ENCODE results near the gene ABHD14A.
A peak's percentile ranks its signal among the peaks of the same experiment; 100 is the strongest.

The ABHD14A gene

DNA sequence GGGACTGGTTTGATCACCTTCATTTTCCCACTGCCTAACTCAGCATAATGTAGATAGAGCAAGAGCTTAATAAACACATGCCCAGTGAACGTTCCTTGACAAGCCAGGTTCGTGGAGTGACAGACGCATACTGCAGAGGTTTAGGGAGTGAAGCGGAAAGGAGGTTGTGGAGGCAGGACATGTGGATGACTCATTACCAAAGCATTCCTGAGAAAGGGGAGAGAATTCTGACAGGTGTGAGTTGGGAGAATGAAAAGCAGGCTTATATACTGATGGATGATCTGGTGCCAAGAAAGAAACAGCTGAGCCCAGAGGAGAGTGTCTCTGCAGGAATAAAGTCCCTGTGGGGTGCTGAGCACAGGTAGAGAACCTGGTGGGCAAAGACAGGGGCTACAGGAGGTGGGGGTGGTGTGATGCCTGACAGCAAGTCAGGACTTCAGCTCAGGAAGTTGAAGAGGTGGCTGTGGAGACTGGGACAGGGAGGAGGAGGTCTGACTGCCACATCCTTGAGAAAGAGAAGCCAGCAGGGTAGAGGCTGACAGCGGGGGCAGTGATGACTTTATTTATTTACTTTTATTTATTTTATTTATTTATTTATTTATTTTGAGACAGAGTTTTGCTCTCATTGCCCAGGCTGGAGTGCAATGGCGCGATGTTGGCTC is 23.2 kb downstream of the ABHD14A start:
- DNase-seq: no peak

GRCh38 chr3:51998774-51999173 is 23.9 kb downstream of the ABHD14A start:
- no peak for DNase-seq

GRCh38 chr3:51999846-52000245 is 25.0 kb downstream of the ABHD14A start:
- no peak for DNase-seq

DNA sequence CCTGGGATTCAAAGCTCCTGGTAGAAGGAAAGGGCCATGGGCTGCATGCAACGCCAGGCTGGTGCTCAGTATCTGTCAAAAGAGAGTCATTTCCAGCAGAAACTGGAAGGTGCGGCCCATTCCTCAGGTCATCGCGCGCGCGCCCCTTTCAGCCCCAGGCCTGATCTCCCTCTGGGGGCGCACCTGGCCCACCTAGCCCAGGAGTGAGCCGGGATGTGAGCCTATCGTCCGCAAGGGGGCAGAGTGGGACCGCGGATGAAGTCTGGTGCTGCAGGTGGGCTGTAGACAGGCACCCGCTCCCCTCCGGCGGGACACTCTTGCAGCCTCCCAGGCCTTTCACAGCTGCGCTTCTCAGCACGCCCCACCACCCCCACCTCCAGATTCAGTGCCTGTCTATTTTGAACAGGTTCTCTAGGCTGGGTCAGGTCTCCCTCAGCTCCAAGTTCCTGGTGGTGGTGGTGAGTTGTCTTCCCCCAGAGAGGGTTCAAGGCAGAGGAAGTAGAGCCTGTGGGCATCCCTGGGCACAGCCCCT is 26.6 kb downstream of the ABHD14A start:
- DNase-seq: peak; percentile 77

DNA sequence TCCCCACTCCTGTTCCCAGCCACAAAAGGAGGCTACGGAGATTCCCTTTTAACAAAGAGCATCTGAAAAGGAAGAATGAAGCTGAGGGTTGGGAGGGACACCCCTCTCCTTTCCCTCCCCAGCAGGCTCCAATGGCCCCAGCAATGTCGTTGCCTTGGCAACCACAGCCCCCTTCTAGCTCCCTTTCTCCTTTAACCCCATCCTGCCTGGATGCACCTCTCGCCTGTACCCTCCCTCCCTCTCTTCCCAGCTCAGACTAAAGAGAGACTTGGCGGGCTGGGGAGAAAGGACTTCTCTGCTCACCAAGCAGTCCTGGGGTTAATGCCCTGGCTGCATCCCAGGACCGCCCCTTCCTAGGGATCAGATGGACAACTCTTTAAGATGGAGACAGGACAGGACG is 27.9 kb downstream of the ABHD14A start:
- no peak for DNase-seq

DNA sequence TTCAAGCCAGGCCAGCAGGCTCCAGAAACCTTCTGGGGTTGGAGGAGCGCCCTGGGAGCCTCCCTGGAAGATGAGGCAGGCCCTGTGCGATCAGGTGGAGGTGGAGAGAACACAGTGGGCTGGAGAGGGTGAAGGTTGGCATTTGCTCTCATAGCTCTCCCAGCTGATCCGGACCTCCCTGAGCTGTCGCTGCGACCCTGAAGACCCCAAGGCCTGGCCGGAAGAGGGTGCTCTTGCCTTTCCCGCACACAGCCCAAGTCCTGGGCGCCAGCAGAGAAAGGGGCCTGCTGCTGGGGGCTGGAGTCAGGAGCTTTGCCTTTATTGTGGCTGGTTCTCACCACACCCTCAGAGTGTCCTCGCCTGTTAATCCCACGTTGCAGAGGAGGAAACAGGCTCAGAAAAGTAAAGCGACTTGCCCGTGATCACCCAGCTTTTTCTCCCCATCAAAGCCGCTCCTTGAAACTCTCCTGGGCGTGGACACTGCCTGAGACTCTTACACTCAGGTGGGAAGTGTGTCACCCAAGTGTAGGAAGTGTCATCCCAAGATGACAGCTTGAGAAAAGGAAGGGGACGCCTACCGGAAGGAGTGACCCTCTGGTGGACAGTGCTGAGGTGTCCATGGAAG is 29.4 kb downstream of the ABHD14A start:
- DNase-seq: no peak

- DNase-seq: no peak
Measured at GRCh38 chr3:52004906-52005395, 30.1 kb downstream of the ABHD14A start.

DNA sequence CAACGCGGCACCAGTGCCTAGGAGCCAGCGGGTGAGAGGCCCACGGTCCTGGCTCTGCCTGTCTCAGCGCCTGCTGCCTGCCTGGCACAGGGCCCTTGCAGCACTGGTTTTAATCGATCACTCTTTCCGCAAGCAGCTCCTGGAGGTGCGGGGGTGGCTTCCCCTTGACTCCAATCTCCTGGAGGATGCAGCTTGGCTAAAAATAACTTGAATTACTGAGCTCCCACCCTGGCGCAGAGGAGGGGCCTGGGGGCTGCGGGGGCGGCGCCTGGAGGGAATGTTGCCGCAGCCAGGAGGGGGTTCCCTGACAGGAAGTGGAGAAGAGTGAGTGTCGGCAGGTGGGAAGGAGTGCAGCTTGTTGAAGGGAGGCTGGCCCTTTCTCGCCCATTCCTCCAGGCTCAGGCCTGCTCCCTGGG is 30.7 kb downstream of the ABHD14A start:
- no peak for DNase-seq

GRCh38 chr3:52006017-52006819 is 31.4 kb downstream of the ABHD14A start:
- DNase-seq: no peak

DNA sequence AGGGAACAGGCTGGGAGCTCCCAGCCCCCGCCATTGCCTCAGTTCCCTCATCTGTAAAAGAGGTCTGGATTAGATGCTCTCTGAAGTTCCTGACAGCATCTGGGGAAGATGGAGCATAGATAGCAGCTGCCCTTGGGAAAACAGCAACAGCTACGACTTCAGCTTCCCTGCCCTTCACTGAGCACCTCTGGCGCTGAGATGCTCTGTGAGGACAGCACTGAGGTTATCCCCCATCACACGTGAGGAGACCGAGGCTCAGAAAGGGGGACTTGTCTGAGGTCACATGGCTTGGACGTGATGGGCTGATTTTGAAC is 31.9 kb downstream of the ABHD14A start:
- no peak for DNase-seq

DNA sequence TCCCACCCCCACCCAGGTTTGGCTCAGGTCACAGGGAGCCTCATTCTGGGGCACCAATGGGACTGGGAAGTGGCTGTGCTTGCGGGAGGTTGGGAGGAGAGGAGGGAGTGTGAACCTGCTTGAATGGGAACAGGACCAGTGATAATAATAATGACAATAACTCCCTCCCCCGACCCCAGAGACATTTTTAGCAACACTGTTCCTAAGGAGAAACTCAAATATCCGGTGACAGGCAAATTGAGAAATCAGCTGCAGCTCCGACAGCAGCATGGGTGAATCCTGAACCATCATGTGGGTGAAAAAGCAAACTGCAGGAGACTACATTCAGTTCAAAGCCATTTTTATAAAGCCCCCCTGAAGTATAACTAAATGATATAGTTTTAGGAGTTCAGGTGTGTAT is 32.4 kb downstream of the ABHD14A start:
- no peak for DNase-seq

GRCh38 chr3:52010431-52010830 is 35.6 kb downstream of the ABHD14A start:
- no peak for DNase-seq

DNA sequence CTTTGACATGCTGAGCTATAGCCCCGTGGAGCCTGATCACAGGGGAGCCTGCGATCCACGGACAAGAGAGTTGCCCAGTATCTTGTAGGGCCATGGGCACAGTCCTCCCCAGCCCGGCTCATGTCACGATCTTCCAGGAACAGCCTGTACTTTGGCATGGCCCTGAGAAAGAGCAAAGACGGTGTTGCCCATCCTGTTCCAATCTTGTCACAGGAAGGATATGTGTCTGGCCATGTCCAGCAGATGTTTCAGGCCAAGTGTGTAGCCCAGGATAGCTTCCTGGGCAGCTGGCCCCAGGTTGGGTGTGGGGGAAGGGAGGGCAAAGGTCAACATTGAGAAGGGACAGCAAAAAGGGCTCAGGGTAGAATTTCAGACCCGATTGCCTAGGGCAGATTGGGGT is 37.8 kb downstream of the ABHD14A start:
- DNase-seq: no peak

- no peak for DNase-seq
Measured at GRCh38 chr3:52013802-52014598, 39.1 kb downstream of the ABHD14A start.

GRCh38 chr3:52014613-52015012 is 39.7 kb downstream of the ABHD14A start:
- no peak for DNase-seq

DNA sequence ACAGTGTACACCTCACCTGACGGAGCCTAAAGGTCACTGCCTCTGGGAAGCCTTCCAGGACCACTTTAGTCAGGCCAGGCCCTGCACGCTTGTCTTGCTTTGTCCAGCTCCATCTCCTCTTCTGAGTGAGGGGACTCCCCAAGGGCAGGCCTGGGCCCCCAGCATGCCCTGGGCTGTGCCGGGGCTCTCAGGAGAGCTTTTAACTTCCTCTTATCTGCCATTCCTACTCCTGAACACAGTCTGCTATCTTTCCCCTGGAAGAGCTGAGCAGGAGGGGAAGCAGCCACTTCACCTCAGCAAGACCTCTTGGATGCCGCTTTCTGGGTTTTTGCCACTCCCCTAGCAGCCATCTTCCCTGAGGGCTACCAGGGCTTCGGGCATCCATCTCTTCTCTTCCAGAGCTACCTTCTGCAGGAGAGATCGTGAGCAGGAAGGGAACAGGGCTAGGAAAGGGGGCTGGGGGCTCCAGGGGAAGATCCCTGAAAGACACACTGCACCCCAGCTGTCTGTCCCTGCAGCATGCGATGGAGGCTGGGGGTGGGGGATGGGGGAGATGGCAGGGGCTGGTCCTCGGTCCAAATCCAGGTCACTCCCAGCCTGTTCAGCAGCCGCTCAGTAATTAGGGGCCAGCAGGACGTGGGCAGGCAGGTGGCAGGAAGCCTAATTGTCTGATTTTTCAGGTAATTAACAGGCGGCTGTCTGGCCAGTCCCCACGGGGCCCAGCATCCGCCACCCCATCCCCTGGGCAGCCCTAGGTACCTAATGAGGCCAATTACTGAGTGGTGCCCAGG is 40.8 kb downstream of the ABHD14A start:
- DNase-seq: no peak

GRCh38 chr3:52017586-52017985 is 42.7 kb downstream of the ABHD14A start:
- DNase-seq: no peak

DNA sequence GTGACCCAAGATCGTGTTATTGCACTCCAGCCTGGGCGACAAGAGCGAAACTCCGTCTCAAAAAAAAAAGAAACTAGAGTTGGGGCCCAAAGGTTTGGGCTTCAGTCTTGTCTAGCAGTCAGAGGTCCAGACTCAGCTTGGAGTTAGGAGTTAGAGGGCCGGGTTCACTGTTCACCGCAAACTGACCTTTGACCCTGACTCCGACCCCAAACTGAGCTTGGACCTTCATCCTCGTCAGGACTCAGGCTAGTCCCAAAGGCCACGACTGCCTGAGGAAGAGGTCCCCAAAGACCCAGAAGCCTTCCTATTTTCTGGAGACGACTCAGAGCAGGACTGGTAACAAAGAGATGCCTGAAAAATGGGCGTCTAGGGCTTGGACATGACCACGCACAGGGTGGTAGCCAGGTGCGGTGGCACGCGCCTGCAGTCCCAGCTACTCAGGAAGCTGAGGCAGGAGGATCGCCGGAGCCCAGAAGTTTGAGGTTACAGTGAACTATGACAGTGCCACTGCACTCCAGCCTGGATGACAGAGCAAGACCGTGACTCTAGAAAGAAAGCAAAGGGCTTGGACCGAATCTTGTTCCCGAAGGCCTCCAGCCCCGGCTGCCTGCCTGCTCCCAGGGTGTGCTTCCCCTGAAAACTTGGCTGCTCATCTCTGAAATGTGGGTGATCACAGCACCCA is 43.6 kb downstream of the ABHD14A start:
- no peak for DNase-seq

- no peak for DNase-seq
Measured at GRCh38 chr3:52019352-52020080, 44.7 kb downstream of the ABHD14A start.

- DNase-seq: no peak
Measured at GRCh38 chr3:52020796-52021195, 45.9 kb downstream of the ABHD14A start.
